IMR-90 (cell line): ENCODE results near the gene PRM3. TPM values are rescaled to one million over a fixed set of nuclear protein-coding genes. Genes with fewer than 3 reads are reported as not detected.

Source experiments
- ATAC-seq: fragments of 200-7000 bp; cut with Tn5 transposase; 2 replicates; pipeline ENCODE4 v1.9.1; 2020; ENCODE audit warnings: low read depth, mild to moderate bottlenecking, moderate library complexity
- BruUV-seq: library from RNA; stranded (reverse); fragments of 400-500 nt; replicated peaks from 2 replicates; lab custom pipeline; 2021; lab: Mats Ljungman, UMichigan
- CTCF ChIA-PET: fragments of 300-600 bp; formaldehyde crosslinking; extraction: SDS; loops from one replicate; lab custom pipeline; 2021; ENCODE audit warnings: antibody characterized with exemption; lab: Yijun Ruan, JAX
- POLR2A ChIA-PET: fragments of 300-600 bp; sonication (Branson Sonifier 250); formaldehyde crosslinking; loops from one replicate; lab custom pipeline; 2022; ENCODE audit warnings: antibody characterized with exemption; ENCODE audit not compliant: unreplicated experiment; lab: Charles Lee
- DNase-seq: peaks from one replicate; pipeline ENCODE4 v3.0.0; 2013
- H2AFZ ChIP-seq: replicated peaks from 2 replicates; pipeline ENCODE3; 2013; ENCODE audit warnings: low read length, mild to moderate bottlenecking; ENCODE audit not compliant: poor library complexity
- H2AK5ac ChIP-seq: 2 replicates; pipeline ENCODE4 v1.6.1; 2013; ENCODE audit warnings: low read depth, low read length, inconsistent platforms
- H2AK9ac ChIP-seq: replicated peaks from 2 replicates; pipeline ENCODE3; 2013; ENCODE audit warnings: mild to moderate bottlenecking, low read depth, low read length, moderate library complexity; ENCODE audit not compliant: poor library complexity
- H2BK120ac ChIP-seq: 2 replicates; pipeline ENCODE4 v1.6.1; 2013; ENCODE audit warnings: low read depth, low read length, inconsistent platforms
- H2BK15ac ChIP-seq: 3 replicates; pipeline ENCODE4 v1.6.1; 2013; ENCODE audit warnings: low read depth, low read length, inconsistent platforms
- H2BK20ac ChIP-seq: 2 replicates; pipeline ENCODE4 v1.6.1; 2013; ENCODE audit warnings: low read depth, mild to moderate bottlenecking, inconsistent platforms, low read length, moderate library complexity
- H2BK5ac ChIP-seq: 2 replicates; pipeline ENCODE4 v1.6.1; 2013; ENCODE audit warnings: mild to moderate bottlenecking, low read depth, low read length, inconsistent platforms; ENCODE audit not compliant: poor library complexity, severe bottlenecking
- H3K14ac ChIP-seq: replicated peaks from 2 replicates; pipeline ENCODE4 v1.6.1; 2013; ENCODE audit warnings: low read depth, low read length, inconsistent platforms
- H3K18ac ChIP-seq: 2 replicates; pipeline ENCODE4 v1.6.1; 2013; ENCODE audit warnings: low read depth, low read length, control low read depth
- H3K23ac ChIP-seq: 2 replicates; pipeline ENCODE4 v1.6.1; 2013; ENCODE audit warnings: low read depth, low read length, inconsistent platforms
- H3K27ac ChIP-seq: 2 replicates; pipeline ENCODE4 v1.5.1; 2013; ENCODE audit warnings: mild to moderate bottlenecking, control low read depth, low read length; ENCODE audit not compliant: insufficient read depth
- H3K27me3 ChIP-seq: 2 replicates; pipeline ENCODE4 v1.6.1; 2013; ENCODE audit warnings: low read length; ENCODE audit not compliant: control insufficient read depth, insufficient read depth
- H3K36me3 ChIP-seq: 2 replicates; pipeline ENCODE4 v1.6.1; 2013; ENCODE audit warnings: low read length, mixed read lengths; ENCODE audit not compliant: control insufficient read depth, insufficient read depth
- H3K4ac ChIP-seq: 2 replicates; pipeline ENCODE4 v1.6.1; 2013; ENCODE audit warnings: low read depth, low read length, inconsistent platforms
- H3K4me1 ChIP-seq: 2 replicates; pipeline ENCODE4 v1.6.1; 2013; ENCODE audit warnings: low read length, mixed read lengths; ENCODE audit not compliant: control insufficient read depth, insufficient read depth
- H3K4me2 ChIP-seq: 2 replicates; pipeline ENCODE4 v1.6.1; 2013; ENCODE audit warnings: low read depth, mild to moderate bottlenecking, control low read depth, low read length, moderate library complexity
- H3K4me3 ChIP-seq: 2 replicates; pipeline ENCODE4 v1.5.1; 2013; ENCODE audit warnings: low read depth, mild to moderate bottlenecking, control low read depth, low read length, moderate library complexity; ENCODE audit not compliant: insufficient read depth
- H3K56ac ChIP-seq: 2 replicates; pipeline ENCODE4 v1.6.1; 2013; ENCODE audit warnings: low read length, inconsistent platforms; ENCODE audit not compliant: insufficient read depth; ENCODE audit errors: extremely low read depth
- H3K79me1 ChIP-seq, 2 experiments: 2 replicates each; pipeline ENCODE4 v1.6.1; 2013; ENCODE audit warnings: low read length in 2 of 2, inconsistent platforms in 1 of 2, low read depth in 1 of 2
- H3K9ac ChIP-seq: 2 replicates; pipeline ENCODE4 v1.6.1; 2013; ENCODE audit warnings: low read depth, low read length, control low read depth
- H3K9me1 ChIP-seq: 2 replicates; pipeline ENCODE4 v1.6.1; 2013; ENCODE audit warnings: low read length, inconsistent platforms; ENCODE audit not compliant: insufficient read depth
- H3K9me3 ChIP-seq: 2 replicates; pipeline ENCODE4 v1.6.1; 2013; ENCODE audit warnings: low read length; ENCODE audit not compliant: control insufficient read depth, insufficient read depth
- H4K20me1 ChIP-seq: 2 replicates; pipeline ENCODE4 v1.6.1; 2013; ENCODE audit warnings: low read length, inconsistent platforms; ENCODE audit not compliant: insufficient read depth
- H4K5ac ChIP-seq: 2 replicates; pipeline ENCODE4 v1.6.1; 2013; ENCODE audit warnings: mild to moderate bottlenecking, low read depth, low read length, control low read depth
- H4K8ac ChIP-seq, 2 experiments: 2 replicates each; pipeline ENCODE4 v1.6.1; 2013; ENCODE audit warnings: low read depth in 2 of 2, low read length in 2 of 2, control low read depth in 1 of 2, inconsistent platforms in 1 of 2
- H4K91ac ChIP-seq: 2 replicates; pipeline ENCODE4 v1.6.1; 2013; ENCODE audit warnings: low read depth, low read length, inconsistent platforms; ENCODE audit not compliant: insufficient read depth
- CEBPB ChIP-seq: IDR thresholded peaks from 2 replicates; pipeline ENCODE4 v1.6.1; 2012; ENCODE audit warnings: low read depth, low read length, improper control_type of control experiment
- WGBS, 2 experiments: methylation state at CpG; one replicate each; pipeline versions ENCODE4 v1.1.5 to v1.1.7; 2013; ENCODE audit warnings: missing lambda C conversion rate in 2 of 2; ENCODE audit not compliant: insufficient read length in 1 of 2; ENCODE audit errors: extremely low coverage in 2 of 2; 5-methylcytosine and 5-hydroxymethylcytosine counted together
- dilution Hi-C: fragments of 300-500 bp; cut with HindIII; formaldehyde crosslinking; loops from one replicate; pipeline ENCODE4 v1.14.3; 2018; ENCODE audit warnings: low sequenced_read_pairs; ENCODE audit not compliant: unreplicated experiment
- in situ Hi-C: fragments of 300-500 bp; cut with MboI; formaldehyde crosslinking; loops from 3 replicates; pipeline ENCODE4 v1.14.3; 2019; ENCODE audit warnings: low sequenced_read_pairs, inconsistent platforms, mixed read lengths
- intact Hi-C: fragments of 100-400 bp; cut with micrococcal nuclease; formaldehyde crosslinking; loops from 2 replicates; pipeline ENCODE4 v1.10.0; 2022
- polyA plus RNA-seq, 3 experiments: library from polyadenylated mRNA; depleted of rRNA; stranded (reverse); fragments of >200 nt; gene quantifications; 2 replicates each; pipeline ENCODE4 v1.2.3, GENCODE V29; 2012; ENCODE audit warnings: low replicate concordance in 1 of 3
- total RNA-seq: library from RNA; depleted of rRNA; stranded (reverse); fragments of >200 nt; gene quantifications from 2 replicates; pipeline ENCODE4 v1.2.3, GENCODE V29; 2012

Gene PRM3
- total and polyA plus RNA-seq, 2 of the 4 experiments (the other 2 are of a cell fraction) = not detected

DNA sequence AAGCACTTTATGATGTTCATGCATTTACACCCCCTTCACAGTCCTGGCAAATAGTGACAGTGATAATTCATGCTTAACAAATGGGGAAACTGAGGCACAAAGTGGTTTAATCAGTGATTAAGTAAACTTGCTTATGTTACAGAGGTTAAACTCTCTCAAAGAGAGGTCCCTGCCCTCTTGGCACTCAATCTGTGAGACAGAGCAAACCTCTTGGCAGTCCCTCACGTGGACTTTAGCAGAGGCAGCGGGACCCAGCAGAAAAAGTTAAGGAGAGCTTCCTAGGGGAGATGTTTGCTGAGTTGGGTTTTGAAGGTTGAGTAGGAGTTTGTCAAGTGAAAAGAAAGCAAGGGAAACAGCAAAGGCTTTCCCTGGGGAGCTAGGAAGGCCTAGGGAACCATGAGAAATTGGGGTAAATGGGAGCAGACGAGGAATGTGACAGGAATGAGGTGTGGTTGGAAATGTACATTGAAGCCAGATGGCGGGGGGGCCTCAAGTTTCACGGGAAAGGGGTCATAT lies 28.1 kb downstream of the PRM3 start:
- ATAC-seq (no peak), DNase-seq (no peak)
- H4K5ac ChIP-seq = no peak overlapping the region
- H4K8ac ChIP-seq = no peak overlapping the region
- no peak overlapping the region for H2BK15ac ChIP-seq
- no peaks in the 10 kb centered on the region for H3K9me3 ChIP-seq
- no peak for TF ChIP-seq CEBPB
- dilution Hi-C loops (no loop called here), intact Hi-C loops (no loop called here), in situ Hi-C loops (no loop called here)
- H3K23ac ChIP-seq = no peak overlapping the region
- no peak overlapping the region for H3K4me2 ChIP-seq
- ChIA-PET CTCF (no interaction called here), POLR2A (no interaction called here)
- H2AK5ac ChIP-seq = no peak overlapping the region
- no peak overlapping the region for H2AFZ ChIP-seq
- H3K4me1 ChIP-seq = 0 out of 2 replicates have a peak, but pooled peaks cover 2% of the 10 kb centered on the region
- 0 out of 2 replicates have a peak, but pooled peaks cover under 1% of the 10 kb centered on the region for H4K20me1 ChIP-seq
- no peak overlapping the region for H2BK20ac ChIP-seq
- no peaks in the 10 kb centered on the region for H3K79me1 ChIP-seq
- no peak overlapping the region for H3K4ac ChIP-seq
- H3K9ac ChIP-seq = no peak overlapping the region
- H3K36me3 ChIP-seq = no peaks in the 10 kb centered on the region
- H3K14ac ChIP-seq = no peak overlapping the region
- BruUV-seq = no TSS peak
- no peak overlapping the region for H2BK5ac ChIP-seq
- H3K56ac ChIP-seq = no peak overlapping the region
- WGBS, 2 experiments = 75% methylated on average over 4 of the region's 5 CpGs; no CpG with 5 or more reads in 1 of the 2 experiments
- no peak overlapping the region for H3K18ac ChIP-seq
- H3K27ac ChIP-seq = no peak overlapping the region
- no peak overlapping the region for H2BK120ac ChIP-seq
- peaks cover 6% of the 10 kb centered on the region for H3K27me3 ChIP-seq
- no peak overlapping the region for H3K4me3 ChIP-seq
- H3K9me1 ChIP-seq = no peaks in the 10 kb centered on the region
- no peak overlapping the region for H2AK9ac ChIP-seq
- H4K91ac ChIP-seq = no peak overlapping the region
